PC-3 (cell line): ENCODE measurements around the gene MTRFR. TPM values are rescaled to one million over a fixed set of nuclear protein-coding genes. Genes with fewer than 3 reads are reported as not detected.
A peak's percentile ranks its signal among the peaks of the same experiment; 100 is the strongest.
"Not testable (repeated sequence)": the region's sequence is repeated elsewhere in the genome, so short reads cannot be mapped to it uniquely, and the experiment has no call there.

Source experiments
- ATAC-seq: fragments of 200-7000 bp; cut with Tn5 transposase; 2 replicates; pipeline ENCODE4 v1.9.1; 2020; ENCODE audit warnings: mild to moderate bottlenecking, moderate library complexity
- BruUV-seq: library from RNA; stranded (reverse); fragments of 400-500 nt; replicated peaks from 2 replicates; lab custom pipeline; 2021; lab: Mats Ljungman, UMichigan
- CTCF ChIA-PET: fragments of 300-600 bp; sonication (Branson Sonifier 250); formaldehyde crosslinking; loops from one replicate; lab custom pipeline; 2022; ENCODE audit warnings: antibody characterized with exemption; lab: Charles Lee
- POLR2A ChIA-PET: fragments of 300-600 bp; sonication (Branson Sonifier 250); formaldehyde crosslinking; loops from one replicate; lab custom pipeline; 2022; ENCODE audit warnings: antibody characterized with exemption; ENCODE audit not compliant: unreplicated experiment; lab: Charles Lee
- DNase-seq: peaks from one replicate; pipeline ENCODE4 v3.0.0-alpha.2; 2015
- H2AFZ ChIP-seq: fragments of 300-600 bp; sonication (generic); 2 replicates; pipeline ENCODE4 v1.6.0; 2016; ENCODE audit warnings: antibody characterized with exemption, low read length
- H3F3A ChIP-seq: fragments of 300-600 bp; sonication (generic); one replicate; pipeline ENCODE4 v1.6.0; 2017; ENCODE audit warnings: antibody characterized with exemption, low read length, control low read depth, mild to moderate bottlenecking; ENCODE audit not compliant: unreplicated experiment
- H3K27ac ChIP-seq: fragments of 300-600 bp; sonication (generic); 2 replicates; pipeline ENCODE4 v1.5.1; 2016; ENCODE audit warnings: mild to moderate bottlenecking, low read length
- H3K27me3 ChIP-seq: fragments of 300-600 bp; sonication (generic); 2 replicates; pipeline ENCODE4 v1.6.1; 2016; ENCODE audit warnings: low read length, mixed read lengths
- H3K36me3 ChIP-seq: fragments of 300-600 bp; sonication (generic); 2 replicates; pipeline ENCODE4 v1.6.1; 2016; ENCODE audit warnings: low read depth, mixed run types, low read length, mixed read lengths
- H3K4me1 ChIP-seq: fragments of 300-600 bp; sonication (generic); 2 replicates; pipeline ENCODE4 v1.5.1; 2016; ENCODE audit warnings: low read length; ENCODE audit not compliant: insufficient read depth
- H3K4me2 ChIP-seq: fragments of 300-600 bp; sonication (generic); 2 replicates; pipeline ENCODE4 v1.6.0; 2016; ENCODE audit warnings: low read length
- H3K4me3 ChIP-seq: fragments of 300-600 bp; sonication (generic); 2 replicates; pipeline ENCODE4 v1.5.1; 2016; ENCODE audit warnings: mild to moderate bottlenecking, low read length, mixed read lengths
- H3K79me2 ChIP-seq: fragments of 300-600 bp; sonication (generic); 2 replicates; pipeline ENCODE4 v1.6.1; 2017; ENCODE audit warnings: low read length, mixed read lengths
- H3K9ac ChIP-seq: fragments of 300-600 bp; sonication (generic); 2 replicates; pipeline ENCODE4 v1.6.0; 2016; ENCODE audit warnings: mild to moderate bottlenecking, low read length
- H3K9me2 ChIP-seq: fragments of 300-600 bp; sonication (generic); replicated peaks from 2 replicates; pipeline ENCODE4 v1.6.1; 2016; ENCODE audit warnings: mixed run types, low read length, mixed read lengths
- H3K9me3 ChIP-seq: fragments of 300-600 bp; sonication (generic); 2 replicates; pipeline ENCODE4 v1.6.1; 2016; ENCODE audit warnings: low read length, mixed read lengths
- H4K20me1 ChIP-seq: fragments of 300-600 bp; sonication (generic); 2 replicates; pipeline ENCODE4 v1.6.1; 2016; ENCODE audit warnings: low read length, mixed read lengths
- CTCF ChIP-seq: fragments of 300-600 bp; sonication (generic); conservative IDR thresholded peaks from 2 replicates; pipeline ENCODE4 v1.5.1; 2017; ENCODE audit warnings: antibody characterized with exemption, low read depth, mild to moderate bottlenecking, low read length
- EZH2 ChIP-seq: fragments of 300-600 bp; sonication (generic); IDR thresholded peaks from one replicate; pipeline ENCODE4 v1.6.1; 2017; ENCODE audit warnings: antibody characterized with exemption, mild to moderate bottlenecking, low read length; ENCODE audit not compliant: unreplicated experiment
- EZH2phosphoT487 ChIP-seq: fragments of 300-600 bp; sonication (generic); IDR thresholded peaks from 2 replicates; pipeline ENCODE4 v1.6.1; 2018; ENCODE audit warnings: mild to moderate bottlenecking, antibody characterized with exemption, low read length, borderline replicate concordance
- intact Hi-C: fragments of 100-400 bp; cut with micrococcal nuclease; formaldehyde crosslinking; loops from 2 replicates; pipeline ENCODE4 v1.9.0; 2023
- total RNA-seq: library from RNA; depleted of rRNA; stranded (reverse); fragments of >200 nt; gene quantifications from 2 replicates; pipeline ENCODE4 v1.2.3, GENCODE V29; 2014

The MTRFR gene
- total RNA-seq, 1 experiment from 2014 or later = 23.2 TPM

DNA sequence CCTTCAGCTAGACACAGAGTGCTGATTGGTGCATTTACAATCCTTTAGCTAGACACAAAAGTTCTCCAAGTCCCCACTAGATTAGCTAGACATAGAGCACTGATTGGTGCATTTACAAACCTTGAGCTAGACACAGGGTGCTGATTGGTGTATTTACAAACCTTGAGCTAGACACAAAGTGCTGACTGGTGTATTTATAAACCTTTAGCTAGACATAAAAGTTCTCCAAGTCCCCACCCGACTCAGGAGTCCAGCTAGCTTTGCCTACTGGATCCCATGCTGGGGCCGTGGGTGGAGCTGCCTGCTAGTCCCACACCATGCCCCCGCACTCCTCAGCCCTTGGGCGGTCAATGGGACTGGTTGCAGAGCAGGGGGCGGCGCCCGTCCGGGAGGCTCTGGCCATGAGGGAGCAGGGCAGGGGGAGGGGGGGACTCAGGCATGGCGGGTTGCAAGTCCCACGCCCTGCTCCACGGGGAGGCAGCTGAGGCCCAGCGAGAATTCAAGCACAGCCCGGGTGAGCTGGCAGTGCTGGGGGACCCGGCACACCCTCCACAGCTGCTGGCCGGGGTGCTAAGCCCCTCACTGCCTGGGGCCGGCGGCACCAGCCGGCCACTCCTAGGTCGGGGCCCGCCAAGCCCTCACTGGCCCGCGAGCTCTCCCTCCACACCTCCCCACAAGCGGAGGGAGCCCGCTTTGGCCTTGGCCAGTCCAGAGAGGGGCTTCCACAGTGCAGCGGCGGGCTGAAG lies 15.9 kb downstream of the MTRFR start:
- peaks cover 69% of the 10 kb centered on the region for H3K79me2 ChIP-seq
- CTCF ChIA-PET = not testable (repeated sequence)

GRCh38 chr12:123250471-123251383 lies 17.5 kb downstream of the MTRFR start:
- Histone ChIP-seq H2AFZ (peak overlapping the region; percentile 45), H3K79me2 (peaks cover 61% of the 10 kb centered on the region), H3K27me3 (no peaks in the 10 kb centered on the region), H3K27ac (peak overlapping the region; percentile 92), H3K4me2 (peak overlapping the region; percentile 53), H3K9ac (peak overlapping the region; percentile 86), H3K9me2 (no peaks in the 10 kb centered on the region), H3K4me3 (0 out of 2 replicates have a peak overlapping the region, but pooled peaks have one; percentile 7), H3K4me1 (peaks cover 21% of the 10 kb centered on the region), H3K9me3 (no peaks in the 10 kb centered on the region), H4K20me1 (no peaks in the 10 kb centered on the region), H3F3A (peaks cover 3% of the 10 kb centered on the region), H3K36me3 (peaks cover 13% of the 10 kb centered on the region)
- DNase-seq (peak; percentile 89), ATAC-seq (peak; percentile 74)
- intact Hi-C loops = no loop called here
- BruUV-seq = no TSS peak
- ChIA-PET POLR2A (interaction anchor here (0.6 to 0.7 kb wide), 2 partner anchors 18 to 373 kb away, joined by 3 read pairs; partner anchors contain the start of genes MPHOSPH9 and MTRFR), CTCF (interaction anchor here (1.8 kb wide), 1 partner anchor 13 kb away, joined by 6 read pairs; no protein-coding TSS in a partner anchor)
- no peak for TF ChIP-seq EZH2phosphoT487
- no peak for TF ChIP-seq CTCF
- TF ChIP-seq EZH2 = no peak

More for the DNA sequence above, 15.9 kb downstream of the MTRFR start:
- H3K9me2 ChIP-seq, BruUV-seq, H4K20me1 ChIP-seq, H3K27me3 ChIP-seq, H3F3A ChIP-seq, H3K27ac ChIP-seq, H3K4me2 ChIP-seq, H2AFZ ChIP-seq, DNase-seq, intact Hi-C loops, H3K9ac ChIP-seq, H3K4me3 ChIP-seq, H3K9me3 ChIP-seq, ATAC-seq: not testable (repeated sequence)
- POLR2A ChIA-PET = interaction anchor here (1.1 kb wide), 1 partner anchor 16 kb away, joined by 3 read pairs; the partner anchor contains the start of genes MPHOSPH9 and MTRFR
- Histone ChIP-seq H3K36me3 (peaks cover 11% of the 10 kb centered on the region), H3K4me1 (peaks cover 21% of the 10 kb centered on the region)

DNA sequence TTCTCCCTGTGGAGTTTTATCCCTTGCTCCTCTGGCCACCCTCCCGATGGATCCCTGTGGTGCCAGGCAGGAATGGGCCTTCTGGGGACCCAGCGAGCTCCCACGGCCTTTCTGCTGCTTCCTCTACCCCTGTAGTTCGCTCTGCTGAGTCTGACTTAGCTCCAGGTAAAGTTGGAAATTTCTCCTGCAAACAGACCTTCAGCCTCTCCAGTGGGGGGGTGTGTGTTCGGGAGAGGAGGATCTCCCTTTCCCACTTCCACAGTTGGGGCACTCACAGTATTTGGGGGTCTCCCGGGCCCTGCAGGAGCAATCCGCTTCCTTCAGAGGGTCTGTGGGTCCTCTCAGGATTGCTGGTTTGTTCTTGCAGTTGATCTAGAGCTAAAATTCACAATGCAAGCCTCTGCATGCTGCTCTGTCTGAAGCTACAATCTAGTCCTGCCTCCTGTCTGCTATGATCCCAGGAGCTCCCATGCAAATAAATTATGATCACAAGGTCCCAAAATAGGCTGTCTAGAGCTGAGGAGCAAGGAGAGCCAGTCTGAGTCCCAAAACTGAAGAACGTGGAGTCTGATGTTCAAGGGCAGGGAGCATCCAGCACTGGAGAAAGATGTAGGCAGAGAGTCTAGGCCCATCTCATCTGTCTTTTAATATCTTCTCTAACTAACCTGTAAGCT lies 18.3 kb downstream of the MTRFR start:
- H3K4me3 ChIP-seq = 0 out of 2 replicates have a peak overlapping the region, but pooled peaks have one; percentile 7
- peak overlapping the region; percentile 92 for H3K27ac ChIP-seq
- no peaks in the 10 kb centered on the region for H4K20me1 ChIP-seq
- peak overlapping the region; percentile 53 for H3K4me2 ChIP-seq
- DNase-seq = no peak
- peak overlapping the region; percentile 45 for H2AFZ ChIP-seq
- no peaks in the 10 kb centered on the region for H3K27me3 ChIP-seq
- intact Hi-C loops = no loop called here
- H3K36me3 ChIP-seq = peaks cover 18% of the 10 kb centered on the region
- CTCF ChIA-PET = interaction anchor here (0.6 to 1.8 kb wide), 2 partner anchors 14 to 128 kb away, joined by 4 to 6 read pairs; no protein-coding TSS in a partner anchor
- no peak for ATAC-seq
- no peaks in the 10 kb centered on the region for H3K9me2 ChIP-seq
- H3F3A ChIP-seq = peaks cover 3% of the 10 kb centered on the region
- H3K9ac ChIP-seq = peak overlapping the region; percentile 86
- no peak for TF ChIP-seq EZH2
- no peak for TF ChIP-seq EZH2phosphoT487
- no peak for TF ChIP-seq CTCF
- H3K4me1 ChIP-seq = peaks cover 21% of the 10 kb centered on the region
- no TSS peak for BruUV-seq
- H3K79me2 ChIP-seq = peaks cover 54% of the 10 kb centered on the region
- POLR2A ChIA-PET = no interaction called here
- no peaks in the 10 kb centered on the region for H3K9me3 ChIP-seq

GRCh38 chr12:123252365-123252764 lies 19.1 kb downstream of the MTRFR start:
- H3K27ac ChIP-seq, H3K9me2 ChIP-seq, BruUV-seq, H4K20me1 ChIP-seq, H3K27me3 ChIP-seq, H3K9me3 ChIP-seq, H3K9ac ChIP-seq, H2AFZ ChIP-seq, intact Hi-C loops, H3K4me3 ChIP-seq, DNase-seq, H3F3A ChIP-seq, CTCF ChIA-PET, ATAC-seq, H3K4me2 ChIP-seq, POLR2A ChIA-PET: not testable (repeated sequence)
- peaks cover 21% of the 10 kb centered on the region for H3K4me1 ChIP-seq
- H3K79me2 ChIP-seq = peaks cover 48% of the 10 kb centered on the region
- peaks cover 24% of the 10 kb centered on the region for H3K36me3 ChIP-seq
